ENCODE data around the gene CPLX1.
"Not testable (repeated sequence)": the region's sequence is repeated elsewhere in the genome, so short reads cannot be mapped to it uniquely, and the experiment has no call there.

CPLX1 gene

GRCh38 chr4:772118-772517 is 53.8 kb downstream of the CPLX1 start:
- no peak for DNase-seq

GRCh38 chr4:771464-771863 is 54.5 kb downstream of the CPLX1 start:
- DNase-seq, result no peak

GRCh38 chr4:770022-770421 is 55.9 kb downstream of the CPLX1 start:
- no peak for DNase-seq

GRCh38 chr4:769511-769910 is 56.4 kb downstream of the CPLX1 start:
- no peak for DNase-seq

- DNase-seq, result no peak
Observed at GRCh38 chr4:768995-769394, 56.9 kb downstream of the CPLX1 start.

GRCh38 chr4:768076-768475 is 57.9 kb downstream of the CPLX1 start:
- no peak for DNase-seq

- DNase-seq, result no peak
Observed at GRCh38 chr4:766559-767283, 59.2 kb downstream of the CPLX1 start.

GRCh38 chr4:766152-766515 is 59.8 kb downstream of the CPLX1 start:
- no peak for DNase-seq

GRCh38 chr4:764405-765169 is 61.3 kb downstream of the CPLX1 start:
- DNase-seq, result no peak

GRCh38 chr4:763922-764321 is 62.0 kb downstream of the CPLX1 start:
- no peak for DNase-seq

- DNase-seq, result no peak
Observed at GRCh38 chr4:763191-763810, 62.6 kb downstream of the CPLX1 start.

- no peak for DNase-seq
Observed at GRCh38 chr4:762211-763190, 63.4 kb downstream of the CPLX1 start.

- DNase-seq, result no peak
Observed at GRCh38 chr4:761739-762138, 64.2 kb downstream of the CPLX1 start.

- no peak for DNase-seq
Observed at GRCh38 chr4:761086-761485, 64.8 kb downstream of the CPLX1 start.

GRCh38 chr4:760616-761015 is 65.3 kb downstream of the CPLX1 start:
- DNase-seq, result no peak

GRCh38 chr4:759810-760209 is 66.1 kb downstream of the CPLX1 start:
- DNase-seq, result not testable (repeated sequence)

GRCh38 chr4:757111-757510 is 68.8 kb downstream of the CPLX1 start:
- DNase-seq, result no peak

GRCh38 chr4:754221-755120 is 71.5 kb downstream of the CPLX1 start:
- no peak for DNase-seq

GRCh38 chr4:753186-753585 is 72.7 kb downstream of the CPLX1 start:
- not testable (repeated sequence) for DNase-seq

GRCh38 chr4:752196-752861 is 73.6 kb downstream of the CPLX1 start:
- DNase-seq, result no peak

GRCh38 chr4:751676-752075 is 74.3 kb downstream of the CPLX1 start:
- DNase-seq, result no peak

Data from activated CD4-positive, alpha-beta T cell treated with anti-CD3 and anti-CD28 coated beads, Interleukin-2, amount 50 U/mL, for 4 hours (primary cell).